GM13977 (cell line): ENCODE measurements around the gene HBB.

ENCODE experiments used
- DNase-seq: peaks from one replicate; pipeline ENCODE4 v3.0.0; 2012; ENCODE audit warnings: low spot score
- in situ Hi-C: fragments of 300-500 bp; cut with MboI; formaldehyde crosslinking; loops from one replicate; pipeline ENCODE4 v1.12.0; 2022; ENCODE audit warnings: low sequenced_read_pairs, low pct_unique_long_range_greater_than_20kb, mixed read lengths, inconsistent platforms; ENCODE audit not compliant: unreplicated experiment
- TF ChIP-seq, protein P1 (sequence below): IDR thresholded peaks from 2 replicates; pipeline ENCODE4 v1.5.1; 2012; ENCODE audit warnings: mild to moderate bottlenecking, control low read depth; ENCODE audit not compliant: insufficient read depth; ENCODE audit errors: extremely low read depth, missing control alignments

Gene HBB

GRCh38 chr11:5232821-5233220, 6.0 kb upstream of the HBB start:
- in situ Hi-C loops: no loop called here
- TF ChIP-seq, protein P1, sequence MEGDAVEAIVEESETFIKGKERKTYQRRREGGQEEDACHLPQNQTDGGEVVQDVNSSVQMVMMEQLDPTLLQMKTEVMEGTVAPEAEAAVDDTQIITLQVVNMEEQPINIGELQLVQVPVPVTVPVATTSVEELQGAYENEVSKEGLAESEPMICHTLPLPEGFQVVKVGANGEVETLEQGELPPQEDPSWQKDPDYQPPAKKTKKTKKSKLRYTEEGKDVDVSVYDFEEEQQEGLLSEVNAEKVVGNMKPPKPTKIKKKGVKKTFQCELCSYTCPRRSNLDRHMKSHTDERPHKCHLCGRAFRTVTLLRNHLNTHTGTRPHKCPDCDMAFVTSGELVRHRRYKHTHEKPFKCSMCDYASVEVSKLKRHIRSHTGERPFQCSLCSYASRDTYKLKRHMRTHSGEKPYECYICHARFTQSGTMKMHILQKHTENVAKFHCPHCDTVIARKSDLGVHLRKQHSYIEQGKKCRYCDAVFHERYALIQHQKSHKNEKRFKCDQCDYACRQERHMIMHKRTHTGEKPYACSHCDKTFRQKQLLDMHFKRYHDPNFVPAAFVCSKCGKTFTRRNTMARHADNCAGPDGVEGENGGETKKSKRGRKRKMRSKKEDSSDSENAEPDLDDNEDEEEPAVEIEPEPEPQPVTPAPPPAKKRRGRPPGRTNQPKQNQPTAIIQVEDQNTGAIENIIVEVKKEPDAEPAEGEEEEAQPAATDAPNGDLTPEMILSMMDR: no peak
- DNase-seq: no peak

DNA sequence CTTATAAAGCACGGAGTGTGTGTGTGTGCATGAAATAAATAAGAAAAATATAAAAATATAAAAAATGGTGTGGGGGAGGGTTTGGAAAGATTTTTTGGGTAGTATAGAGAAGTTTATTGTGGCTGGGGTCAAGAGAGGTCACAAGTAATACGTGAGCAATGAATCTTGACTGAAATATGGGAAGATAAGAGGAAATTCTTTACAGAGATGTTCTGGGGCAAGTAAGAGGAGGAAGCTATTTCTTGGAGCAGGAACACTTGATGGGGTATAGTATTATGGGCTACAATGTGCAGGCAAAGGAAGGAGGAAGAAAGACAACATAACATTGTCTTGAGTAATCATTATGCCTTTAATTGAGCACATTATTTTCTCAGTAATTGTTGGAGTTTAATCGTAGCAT, 5.3 kb upstream of the HBB start:
- TF ChIP-seq, protein P1: no peak
- in situ Hi-C loops: no loop called here
- no peak for DNase-seq

DNA sequence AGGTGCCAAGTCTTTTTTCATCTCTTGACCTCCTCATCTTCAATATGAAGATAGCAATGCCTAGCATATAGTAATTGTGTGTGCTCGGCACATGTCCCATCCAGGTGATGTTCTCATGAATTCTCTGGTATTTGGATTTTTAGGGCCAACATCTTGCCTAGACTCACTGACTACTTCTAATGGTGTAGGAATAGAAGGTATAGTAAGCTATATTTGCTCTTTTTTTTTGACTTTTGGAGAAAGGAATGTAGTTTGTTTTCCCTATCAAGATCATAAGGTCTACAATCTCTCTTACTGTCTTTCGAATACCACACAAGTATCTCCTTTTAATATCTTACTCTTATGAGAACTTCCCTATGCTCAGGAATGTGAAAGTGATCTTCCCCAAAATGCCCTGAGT, 4.2 kb upstream of the HBB start:
- in situ Hi-C loops: no loop called here
- TF ChIP-seq, protein P1: no peak
- no peak for DNase-seq

DNA sequence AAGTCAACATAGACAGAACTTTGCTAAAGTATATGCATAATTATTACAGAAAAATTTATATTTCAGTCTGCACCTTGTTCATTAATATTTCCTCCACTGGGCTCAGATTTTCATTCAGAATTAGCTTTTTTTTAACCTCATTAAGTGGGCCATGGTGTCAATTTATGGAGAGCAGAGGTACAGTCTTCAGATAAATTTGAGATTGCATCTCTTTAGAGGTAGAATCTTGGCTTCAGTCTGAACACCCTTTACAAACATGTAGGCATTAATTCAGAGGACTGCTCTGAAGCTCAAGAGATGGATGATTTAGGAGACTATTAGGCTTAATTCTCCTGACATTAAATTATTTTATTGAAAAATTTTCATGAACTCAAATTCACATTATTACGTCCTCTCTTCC, 3.4 kb upstream of the HBB start:
- in situ Hi-C loops: no loop called here
- DNase-seq: no peak
- TF ChIP-seq, protein P1: no peak

- in situ Hi-C loops: no loop called here
- TF ChIP-seq, protein P1: no peak
- DNase-seq: no peak
These were observed 2.9 kb upstream of the HBB start for GRCh38 chr11:5229796-5230195.

DNA sequence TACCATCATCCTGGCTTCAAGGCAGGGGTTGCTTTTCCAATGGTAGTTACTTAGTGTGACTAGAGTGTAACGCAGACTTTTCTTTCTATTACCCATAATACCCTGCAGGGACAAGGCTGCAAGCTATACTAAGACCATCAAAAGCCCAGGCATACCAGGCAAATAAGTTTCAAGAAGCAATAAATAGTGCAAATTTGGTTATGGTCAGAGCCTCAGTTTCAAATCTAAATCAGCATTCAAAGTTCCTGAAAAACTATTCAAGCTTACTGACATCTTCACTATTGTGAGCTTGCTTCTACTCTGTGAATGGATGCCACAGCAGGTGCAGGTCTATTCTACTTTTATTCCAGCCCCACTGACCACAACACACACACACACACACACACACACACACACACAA, 2.5 kb upstream of the HBB start:
- TF ChIP-seq, protein P1: no peak
- in situ Hi-C loops: no loop called here
- no peak for DNase-seq

DNA sequence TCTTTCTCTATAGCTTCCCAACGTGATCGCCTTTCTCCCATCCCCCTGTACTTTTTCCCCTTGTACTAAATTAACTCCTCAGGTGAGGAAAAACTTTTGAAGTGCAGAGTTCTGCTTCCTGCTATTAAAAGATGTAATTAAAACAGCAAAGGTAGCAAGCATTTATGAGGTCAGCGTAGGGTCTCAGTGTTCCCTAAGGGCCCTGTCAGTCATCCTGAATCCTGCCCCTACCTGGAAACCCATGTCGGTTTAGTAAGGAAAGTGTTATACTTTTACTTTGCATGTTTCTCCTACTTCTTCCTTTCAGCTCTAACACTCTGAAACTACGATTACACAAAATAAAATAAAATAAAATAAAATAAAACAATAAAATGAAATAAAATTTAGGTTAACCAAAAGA, 1.3 kb upstream of the HBB start:
- in situ Hi-C loops: no loop called here
- DNase-seq: no peak
- TF ChIP-seq, protein P1: no peak
